Neutrophil (primary cell): ENCODE data around the gene TMEM191C.
"Not testable (repeated sequence)": the region's sequence is repeated elsewhere in the genome, so short reads cannot be mapped to it uniquely, and the experiment has no call there.

Source experiments
- H3K27ac ChIP-seq: fragments of 200-600 bp; sonication (generic); 2 replicates; pipeline ENCODE4 v1.5.1; 2016; ENCODE audit warnings: mild to moderate bottlenecking, moderate library complexity
- H3K27me3 ChIP-seq: fragments of 200-600 bp; sonication (generic); 2 replicates; pipeline ENCODE4 v1.6.0; 2016; ENCODE audit warnings: mild to moderate bottlenecking
- H3K36me3 ChIP-seq: fragments of 200-600 bp; sonication (generic); 2 replicates; pipeline ENCODE4 v1.5.1; 2017
- H3K4me1 ChIP-seq, 2 experiments: fragments of 200-600 bp in 1 of 2; sonication (generic) in 1 of 2; 1 replicate in 1 of 2; 2 replicates in 1 of 2; pipeline versions ENCODE4 v1.5.1 to v1.6.1; 2013 to 2016; ENCODE audit warnings: low read depth in 1 of 2, low read length in 1 of 2, mild to moderate bottlenecking in 1 of 2, moderate library complexity in 1 of 2; ENCODE audit not compliant: control insufficient read depth in 1 of 2, insufficient read depth in 1 of 2
- H3K4me3 ChIP-seq, 2 experiments: fragments of 200-600 bp in 1 of 2; sonication (generic) in 1 of 2; 1 replicate in 1 of 2; 2 replicates in 1 of 2; pipeline ENCODE4 v1.5.1; 2013 to 2016; ENCODE audit warnings: low read depth in 1 of 2, low read length in 1 of 2, mild to moderate bottlenecking in 1 of 2, moderate library complexity in 1 of 2
- H3K9me3 ChIP-seq: fragments of 200-600 bp; sonication (generic); 2 replicates; pipeline ENCODE4 v1.5.1; 2016

The TMEM191C gene

GRCh38 chr22:21490556-21490955 lies 23.4 kb downstream of the TMEM191C start:
- not testable (repeated sequence) for H3K4me1 ChIP-seq, H3K36me3 ChIP-seq, H3K27ac ChIP-seq, H3K9me3 ChIP-seq, H3K27me3 ChIP-seq, H3K4me3 ChIP-seq

GRCh38 chr22:21492271-21492670 lies 25.1 kb downstream of the TMEM191C start:
- not testable (repeated sequence) for H3K36me3 ChIP-seq, H3K27ac ChIP-seq, H3K4me3 ChIP-seq, H3K4me1 ChIP-seq, H3K27me3 ChIP-seq, H3K9me3 ChIP-seq

GRCh38 chr22:21493789-21494782 lies 26.9 kb downstream of the TMEM191C start:
- not testable (repeated sequence) for H3K36me3 ChIP-seq, H3K4me3 ChIP-seq, H3K4me1 ChIP-seq, H3K27ac ChIP-seq, H3K9me3 ChIP-seq, H3K27me3 ChIP-seq

- not testable (repeated sequence) for H3K27ac ChIP-seq, H3K4me1 ChIP-seq, H3K9me3 ChIP-seq, H3K27me3 ChIP-seq, H3K36me3 ChIP-seq, H3K4me3 ChIP-seq
Observed at GRCh38 chr22:21497984-21498383, 30.8 kb downstream of the TMEM191C start.

- not testable (repeated sequence) for H3K4me3 ChIP-seq, H3K4me1 ChIP-seq, H3K27ac ChIP-seq, H3K27me3 ChIP-seq, H3K9me3 ChIP-seq, H3K36me3 ChIP-seq
Observed at GRCh38 chr22:21498489-21498888, 31.3 kb downstream of the TMEM191C start.

GRCh38 chr22:21499623-21500506 lies 32.7 kb downstream of the TMEM191C start:
- H3K27me3 ChIP-seq, H3K27ac ChIP-seq, H3K4me3 ChIP-seq, H3K36me3 ChIP-seq, H3K9me3 ChIP-seq, H3K4me1 ChIP-seq: not testable (repeated sequence)

GRCh38 chr22:21510397-21510796 lies 43.2 kb downstream of the TMEM191C start:
- not testable (repeated sequence) for H3K4me3 ChIP-seq, H3K4me1 ChIP-seq, H3K27me3 ChIP-seq, H3K36me3 ChIP-seq, H3K9me3 ChIP-seq, H3K27ac ChIP-seq

GRCh38 chr22:21512022-21512421 lies 44.8 kb downstream of the TMEM191C start:
- not testable (repeated sequence) for H3K36me3 ChIP-seq, H3K4me1 ChIP-seq, H3K9me3 ChIP-seq, H3K27ac ChIP-seq, H3K4me3 ChIP-seq, H3K27me3 ChIP-seq

- H3K27me3 ChIP-seq, H3K27ac ChIP-seq, H3K36me3 ChIP-seq, H3K4me3 ChIP-seq, H3K4me1 ChIP-seq, H3K9me3 ChIP-seq: not testable (repeated sequence)
Observed at GRCh38 chr22:21514117-21514516, 46.9 kb downstream of the TMEM191C start.

- H3K27ac ChIP-seq, H3K36me3 ChIP-seq, H3K27me3 ChIP-seq, H3K4me3 ChIP-seq, H3K9me3 ChIP-seq, H3K4me1 ChIP-seq: not testable (repeated sequence)
Observed at GRCh38 chr22:21515234-21515633, 48.0 kb downstream of the TMEM191C start.

GRCh38 chr22:21516522-21516921 lies 49.3 kb downstream of the TMEM191C start:
- H3K4me3 ChIP-seq, H3K36me3 ChIP-seq, H3K27me3 ChIP-seq, H3K9me3 ChIP-seq, H3K4me1 ChIP-seq, H3K27ac ChIP-seq: not testable (repeated sequence)

GRCh38 chr22:21516970-21517764 lies 50.0 kb downstream of the TMEM191C start:
- not testable (repeated sequence) for H3K27me3 ChIP-seq, H3K4me1 ChIP-seq

More at GRCh38 chr22:21516970-21517764, 50.0 kb downstream of the TMEM191C start:
- not testable (repeated sequence) for H3K4me3 ChIP-seq, H3K36me3 ChIP-seq, H3K27ac ChIP-seq, H3K9me3 ChIP-seq
